LNCAP (cell line): ENCODE measurements around the gene NLGN1.

Experiments used
- CTCF ChIP-seq: fragments of 450-650 bp; IDR thresholded peaks from 2 replicates; pipeline ENCODE4 v1.5.1; 2017; ENCODE audit warnings: mild to moderate bottlenecking

Gene NLGN1

GRCh38 chr3:173653781-173654180 lies 256.2 kb downstream of the NLGN1 start:
- no peak for TF ChIP-seq CTCF

GRCh38 chr3:173659972-173660371 lies 262.4 kb downstream of the NLGN1 start:
- no peak for TF ChIP-seq CTCF

GRCh38 chr3:173660645-173661299 lies 263.2 kb downstream of the NLGN1 start:
- TF ChIP-seq CTCF, result no peak

- TF ChIP-seq CTCF, result no peak
Observed at GRCh38 chr3:173663696-173664111, 266.2 kb downstream of the NLGN1 start.

- no peak for TF ChIP-seq CTCF
Observed at GRCh38 chr3:173676094-173676493, 278.6 kb downstream of the NLGN1 start.

- TF ChIP-seq CTCF, result no peak
Observed at GRCh38 chr3:173681188-173681678, 283.7 kb downstream of the NLGN1 start.

- TF ChIP-seq CTCF, result no peak
Observed at GRCh38 chr3:173685456-173685855, 287.9 kb downstream of the NLGN1 start.
